IMR-90 (cell line): Measurements from ENCODE around the gene GPR176. TPM values are rescaled to one million over a fixed set of nuclear protein-coding genes. Genes with fewer than 3 reads are reported as not detected.

Experiments
- ATAC-seq: fragments of 200-7000 bp; cut with Tn5 transposase; 2 replicates; pipeline ENCODE4 v1.9.1; 2020; ENCODE audit warnings: low read depth, mild to moderate bottlenecking, moderate library complexity
- BruUV-seq: library from RNA; stranded (reverse); fragments of 400-500 nt; replicated peaks from 2 replicates; lab custom pipeline; 2021; lab: Mats Ljungman, UMichigan
- CTCF ChIA-PET: fragments of 300-600 bp; formaldehyde crosslinking; extraction: SDS; loops from one replicate; lab custom pipeline; 2021; ENCODE audit warnings: antibody characterized with exemption; lab: Yijun Ruan, JAX
- POLR2A ChIA-PET: fragments of 300-600 bp; sonication (Branson Sonifier 250); formaldehyde crosslinking; loops from one replicate; lab custom pipeline; 2022; ENCODE audit warnings: antibody characterized with exemption; ENCODE audit not compliant: unreplicated experiment; lab: Charles Lee
- DNase-seq: peaks from one replicate; pipeline ENCODE4 v3.0.0; 2013
- H2AFZ ChIP-seq: replicated peaks from 2 replicates; pipeline ENCODE3; 2013; ENCODE audit warnings: low read length, mild to moderate bottlenecking; ENCODE audit not compliant: poor library complexity
- H2AK5ac ChIP-seq: 2 replicates; pipeline ENCODE4 v1.6.1; 2013; ENCODE audit warnings: low read depth, low read length, inconsistent platforms
- H2AK9ac ChIP-seq: replicated peaks from 2 replicates; pipeline ENCODE3; 2013; ENCODE audit warnings: mild to moderate bottlenecking, low read depth, low read length, moderate library complexity; ENCODE audit not compliant: poor library complexity
- H2BK120ac ChIP-seq: 2 replicates; pipeline ENCODE4 v1.6.1; 2013; ENCODE audit warnings: low read depth, low read length, inconsistent platforms
- H2BK15ac ChIP-seq: 3 replicates; pipeline ENCODE4 v1.6.1; 2013; ENCODE audit warnings: low read depth, low read length, inconsistent platforms
- H2BK20ac ChIP-seq: 2 replicates; pipeline ENCODE4 v1.6.1; 2013; ENCODE audit warnings: low read depth, mild to moderate bottlenecking, inconsistent platforms, low read length, moderate library complexity
- H2BK5ac ChIP-seq: 2 replicates; pipeline ENCODE4 v1.6.1; 2013; ENCODE audit warnings: mild to moderate bottlenecking, low read depth, low read length, inconsistent platforms; ENCODE audit not compliant: poor library complexity, severe bottlenecking
- H3K14ac ChIP-seq: replicated peaks from 2 replicates; pipeline ENCODE4 v1.6.1; 2013; ENCODE audit warnings: low read depth, low read length, inconsistent platforms
- H3K18ac ChIP-seq: 2 replicates; pipeline ENCODE4 v1.6.1; 2013; ENCODE audit warnings: low read depth, low read length, control low read depth
- H3K23ac ChIP-seq: 2 replicates; pipeline ENCODE4 v1.6.1; 2013; ENCODE audit warnings: low read depth, low read length, inconsistent platforms
- H3K27ac ChIP-seq: 2 replicates; pipeline ENCODE4 v1.5.1; 2013; ENCODE audit warnings: mild to moderate bottlenecking, control low read depth, low read length; ENCODE audit not compliant: insufficient read depth
- H3K27me3 ChIP-seq: 2 replicates; pipeline ENCODE4 v1.6.1; 2013; ENCODE audit warnings: low read length; ENCODE audit not compliant: control insufficient read depth, insufficient read depth
- H3K36me3 ChIP-seq: 2 replicates; pipeline ENCODE4 v1.6.1; 2013; ENCODE audit warnings: low read length, mixed read lengths; ENCODE audit not compliant: control insufficient read depth, insufficient read depth
- H3K4ac ChIP-seq: 2 replicates; pipeline ENCODE4 v1.6.1; 2013; ENCODE audit warnings: low read depth, low read length, inconsistent platforms
- H3K4me1 ChIP-seq: 2 replicates; pipeline ENCODE4 v1.6.1; 2013; ENCODE audit warnings: low read length, mixed read lengths; ENCODE audit not compliant: control insufficient read depth, insufficient read depth
- H3K4me2 ChIP-seq: 2 replicates; pipeline ENCODE4 v1.6.1; 2013; ENCODE audit warnings: low read depth, mild to moderate bottlenecking, control low read depth, low read length, moderate library complexity
- H3K4me3 ChIP-seq: 2 replicates; pipeline ENCODE4 v1.5.1; 2013; ENCODE audit warnings: low read depth, mild to moderate bottlenecking, control low read depth, low read length, moderate library complexity; ENCODE audit not compliant: insufficient read depth
- H3K56ac ChIP-seq: 2 replicates; pipeline ENCODE4 v1.6.1; 2013; ENCODE audit warnings: low read length, inconsistent platforms; ENCODE audit not compliant: insufficient read depth; ENCODE audit errors: extremely low read depth
- H3K79me1 ChIP-seq, 2 experiments: 2 replicates each; pipeline ENCODE4 v1.6.1; 2013; ENCODE audit warnings: low read length in 2 of 2, inconsistent platforms in 1 of 2, low read depth in 1 of 2
- H3K9ac ChIP-seq: 2 replicates; pipeline ENCODE4 v1.6.1; 2013; ENCODE audit warnings: low read depth, low read length, control low read depth
- H3K9me1 ChIP-seq: 2 replicates; pipeline ENCODE4 v1.6.1; 2013; ENCODE audit warnings: low read length, inconsistent platforms; ENCODE audit not compliant: insufficient read depth
- H3K9me3 ChIP-seq: 2 replicates; pipeline ENCODE4 v1.6.1; 2013; ENCODE audit warnings: low read length; ENCODE audit not compliant: control insufficient read depth, insufficient read depth
- H4K20me1 ChIP-seq: 2 replicates; pipeline ENCODE4 v1.6.1; 2013; ENCODE audit warnings: low read length, inconsistent platforms; ENCODE audit not compliant: insufficient read depth
- H4K5ac ChIP-seq: 2 replicates; pipeline ENCODE4 v1.6.1; 2013; ENCODE audit warnings: mild to moderate bottlenecking, low read depth, low read length, control low read depth
- H4K8ac ChIP-seq, 2 experiments: 2 replicates each; pipeline ENCODE4 v1.6.1; 2013; ENCODE audit warnings: low read depth in 2 of 2, low read length in 2 of 2, control low read depth in 1 of 2, inconsistent platforms in 1 of 2
- H4K91ac ChIP-seq: 2 replicates; pipeline ENCODE4 v1.6.1; 2013; ENCODE audit warnings: low read depth, low read length, inconsistent platforms; ENCODE audit not compliant: insufficient read depth
- MAZ ChIP-seq: IDR thresholded peaks from 2 replicates; pipeline ENCODE4 v1.6.1; 2012; ENCODE audit warnings: low read depth, mild to moderate bottlenecking, low read length, improper control_type of control experiment, moderate library complexity, borderline replicate concordance
- WGBS, 2 experiments: methylation state at CpG; one replicate each; pipeline versions ENCODE4 v1.1.5 to v1.1.7; 2013; ENCODE audit warnings: missing lambda C conversion rate in 2 of 2; ENCODE audit not compliant: insufficient read length in 1 of 2; ENCODE audit errors: extremely low coverage in 2 of 2; 5-methylcytosine and 5-hydroxymethylcytosine counted together
- dilution Hi-C: fragments of 300-500 bp; cut with HindIII; formaldehyde crosslinking; loops from one replicate; pipeline ENCODE4 v1.14.3; 2018; ENCODE audit warnings: low sequenced_read_pairs; ENCODE audit not compliant: unreplicated experiment
- in situ Hi-C: fragments of 300-500 bp; cut with MboI; formaldehyde crosslinking; loops from 3 replicates; pipeline ENCODE4 v1.14.3; 2019; ENCODE audit warnings: low sequenced_read_pairs, inconsistent platforms, mixed read lengths
- intact Hi-C: fragments of 100-400 bp; cut with micrococcal nuclease; formaldehyde crosslinking; loops from 2 replicates; pipeline ENCODE4 v1.10.0; 2022
- polyA plus RNA-seq, 3 experiments: library from polyadenylated mRNA; depleted of rRNA; stranded (reverse); fragments of >200 nt; gene quantifications; 2 replicates each; pipeline ENCODE4 v1.2.3, GENCODE V29; 2012; ENCODE audit warnings: low replicate concordance in 1 of 3
- total RNA-seq: library from RNA; depleted of rRNA; stranded (reverse); fragments of >200 nt; gene quantifications from 2 replicates; pipeline ENCODE4 v1.2.3, GENCODE V29; 2012

The GPR176 gene
- total and polyA plus RNA-seq, 2 of the 4 experiments (the other 2 are of a cell fraction): 114 to 246 TPM

DNA sequence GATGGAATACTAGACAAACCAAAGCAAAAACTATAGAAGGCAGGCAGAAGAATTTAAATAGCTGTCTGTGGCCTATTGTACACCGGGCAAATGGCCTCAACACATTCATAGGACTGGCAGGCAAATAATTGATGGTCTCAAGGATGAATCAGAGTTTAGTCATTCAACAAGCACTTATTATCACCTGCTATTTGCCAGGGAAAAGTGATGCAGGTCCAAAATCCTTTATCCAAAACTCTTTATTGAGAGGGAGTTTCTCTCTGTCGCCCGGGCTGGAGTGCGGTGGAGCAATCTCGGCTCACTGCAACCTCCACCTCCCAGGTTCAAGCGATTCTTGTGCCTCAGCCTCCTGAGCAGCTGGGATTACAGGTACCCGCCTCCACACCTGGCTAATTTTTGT is 16.1 kb upstream of the GPR176 start:
- no peak overlapping the region for H2AFZ ChIP-seq
- peaks cover 15% of the 10 kb centered on the region for H3K9me1 ChIP-seq
- no peak overlapping the region for H2BK15ac ChIP-seq
- H3K14ac ChIP-seq: no peak overlapping the region
- peaks cover 15% of the 10 kb centered on the region for H3K36me3 ChIP-seq
- peaks cover 19% of the 10 kb centered on the region; the same call in 1 of the 2 replicates for H4K20me1 ChIP-seq
- peaks cover 24% of the 10 kb centered on the region for H3K4me1 ChIP-seq
- H3K9ac ChIP-seq: no peak overlapping the region
- H2BK5ac ChIP-seq: peak overlapping the region; percentile 56
- peak overlapping the region; percentile 76; the same call in 1 of the 2 replicates for H3K4me2 ChIP-seq
- no peak overlapping the region for H2BK20ac ChIP-seq
- no peak overlapping the region for H3K56ac ChIP-seq
- POLR2A ChIA-PET: no interaction called here
- no peak overlapping the region; the same call in 1 of the 2 replicates for H2AK5ac ChIP-seq
- in situ Hi-C loops (no loop called here), dilution Hi-C loops (no loop called here), intact Hi-C loops (loop anchor here (10.0 kb wide), 1 partner anchor 251 kb away; no protein-coding TSS in a partner anchor)
- no peak overlapping the region for H4K8ac ChIP-seq
- no TSS peak for BruUV-seq
- no peak for TF ChIP-seq MAZ
- no peak overlapping the region for H3K4ac ChIP-seq
- CTCF ChIA-PET: no interaction called here
- H2BK120ac ChIP-seq: no peak overlapping the region
- no CpG with 5 or more reads among the region's 7 CpGs for WGBS, 2 experiments
- no peak overlapping the region for H3K4me3 ChIP-seq
- no peak overlapping the region for H2AK9ac ChIP-seq
- no peak overlapping the region for H4K91ac ChIP-seq
- DNase-seq (peak; percentile 64), ATAC-seq (no peak)
- no peaks in the 10 kb centered on the region for H3K27me3 ChIP-seq
- H3K27ac ChIP-seq: no peak overlapping the region
- H3K23ac ChIP-seq: no peak overlapping the region
- H4K5ac ChIP-seq: no peak overlapping the region
- H3K9me3 ChIP-seq: no peaks in the 10 kb centered on the region
- H3K79me1 ChIP-seq: peaks cover 28 to 63% of the 10 kb centered on the region in 2 experiments
- H3K18ac ChIP-seq: no peak overlapping the region
